GM18951 (cell line): Measurements from ENCODE around the gene PROM2.

Source experiments
- POLR2A ChIP-seq: IDR thresholded peaks from 4 replicates; pipeline ENCODE4 v1.6.1; 2011; ENCODE audit warnings: mild to moderate bottlenecking; ENCODE audit not compliant: insufficient read length, insufficient read depth; ENCODE audit errors: extremely low read depth
- in situ Hi-C: fragments of 300-500 bp; cut with MboI; formaldehyde crosslinking; loops from one replicate; pipeline ENCODE4 v1.12.0; 2022; ENCODE audit warnings: low sequenced_read_pairs, mixed read lengths, inconsistent platforms; ENCODE audit not compliant: unreplicated experiment

The PROM2 gene

GRCh38 chr2:95333056-95333455 is 58.8 kb downstream of the PROM2 start:
- no peak for TF ChIP-seq POLR2A

GRCh38 chr2:95333888-95334338 is 59.7 kb downstream of the PROM2 start:
- in situ Hi-C loops: no loop called here
- TF ChIP-seq POLR2A: no peak

More at GRCh38 chr2:95333056-95333455, 58.8 kb downstream of the PROM2 start:
- in situ Hi-C loops: no loop called here

GRCh38 chr2:95334916-95335641 is 60.8 kb downstream of the PROM2 start:
- no peak for TF ChIP-seq POLR2A
- in situ Hi-C loops: no loop called here

GRCh38 chr2:95336406-95336805 is 62.2 kb downstream of the PROM2 start:
- in situ Hi-C loops: no loop called here
- TF ChIP-seq POLR2A: no peak

- in situ Hi-C loops: no loop called here
Measured at GRCh38 chr2:95337829-95338228, 63.6 kb downstream of the PROM2 start.

More at GRCh38 chr2:95337829-95338228, 63.6 kb downstream of the PROM2 start:
- no peak for TF ChIP-seq POLR2A
